HG03378 (cell line): ENCODE results near the gene KRTAP4-3.
"Not testable (repeated sequence)": the region's sequence is repeated elsewhere in the genome, so short reads cannot be mapped to it uniquely, and the experiment has no call there.

Source experiments
- ATAC-seq: cut with Tn5 transposase; IDR thresholded peaks from one replicate; pipeline ENCODE4 v1.9.1; 2021; ENCODE audit warnings: mild to moderate bottlenecking, moderate library complexity; ENCODE audit not compliant: unreplicated experiment

The KRTAP4-3 gene

GRCh38 chr17:41153856-41154255, 14.2 kb downstream of the KRTAP4-3 start:
- ATAC-seq = no peak

- no peak for ATAC-seq
Measured at GRCh38 chr17:41151525-41151924, 16.5 kb downstream of the KRTAP4-3 start.

- no peak for ATAC-seq
Measured at GRCh38 chr17:41150026-41150425, 18.0 kb downstream of the KRTAP4-3 start.

GRCh38 chr17:41149652-41149985, 18.4 kb downstream of the KRTAP4-3 start, which contains the start of gene KRTAP4-5:
TSS of gene KRTAP4-5 (minus strand) at chr17:41149825. CDS start at chr17:41149767, 58 bp downstream.
- ATAC-seq = no peak

- not testable (repeated sequence) for ATAC-seq
Measured at GRCh38 chr17:41148971-41149651, 18.9 kb downstream of the KRTAP4-3 start.

GRCh38 chr17:41147531-41148204, 20.4 kb downstream of the KRTAP4-3 start:
- no peak for ATAC-seq

GRCh38 chr17:41145261-41145660, 22.8 kb downstream of the KRTAP4-3 start:
- ATAC-seq = no peak

- no peak for ATAC-seq
Measured at GRCh38 chr17:41144846-41145245, 23.2 kb downstream of the KRTAP4-3 start.

- no peak for ATAC-seq
Measured at GRCh38 chr17:41141361-41141760, 26.7 kb downstream of the KRTAP4-3 start.

GRCh38 chr17:41140360-41141131, 27.5 kb downstream of the KRTAP4-3 start, which contains the start of gene KRTAP4-6:
TSS of gene KRTAP4-6 (minus strand) at chr17:41140544. CDS start at chr17:41140487, 57 bp downstream.
- ATAC-seq = no peak

GRCh38 chr17:41139865-41140264, 28.2 kb downstream of the KRTAP4-3 start:
- ATAC-seq = not testable (repeated sequence)

GRCh38 chr17:41133880-41134735, 33.9 kb downstream of the KRTAP4-3 start:
- no peak for ATAC-seq

GRCh38 chr17:41131979-41132378, 36.0 kb downstream of the KRTAP4-3 start:
- no peak for ATAC-seq

- ATAC-seq = no peak
Measured at GRCh38 chr17:41127371-41127770, 40.6 kb downstream of the KRTAP4-3 start.

GRCh38 chr17:41126412-41126811, 41.6 kb downstream of the KRTAP4-3 start:
- no peak for ATAC-seq

GRCh38 chr17:41125064-41125463, 43.0 kb downstream of the KRTAP4-3 start:
- ATAC-seq = no peak

GRCh38 chr17:41123991-41124371, 44.0 kb downstream of the KRTAP4-3 start, which contains the start of gene KRTAP4-12:
TSS of gene KRTAP4-12 (minus strand) at chr17:41124182. CDS start at chr17:41124122, 60 bp downstream.
- not testable (repeated sequence) for ATAC-seq

GRCh38 chr17:41123292-41123990, 44.6 kb downstream of the KRTAP4-3 start:
- ATAC-seq = not testable (repeated sequence)

- ATAC-seq = no peak
Measured at GRCh38 chr17:41121742-41122141, 46.3 kb downstream of the KRTAP4-3 start.
